ENCODE measurements around the gene CHRM5.

The CHRM5 gene

DNA sequence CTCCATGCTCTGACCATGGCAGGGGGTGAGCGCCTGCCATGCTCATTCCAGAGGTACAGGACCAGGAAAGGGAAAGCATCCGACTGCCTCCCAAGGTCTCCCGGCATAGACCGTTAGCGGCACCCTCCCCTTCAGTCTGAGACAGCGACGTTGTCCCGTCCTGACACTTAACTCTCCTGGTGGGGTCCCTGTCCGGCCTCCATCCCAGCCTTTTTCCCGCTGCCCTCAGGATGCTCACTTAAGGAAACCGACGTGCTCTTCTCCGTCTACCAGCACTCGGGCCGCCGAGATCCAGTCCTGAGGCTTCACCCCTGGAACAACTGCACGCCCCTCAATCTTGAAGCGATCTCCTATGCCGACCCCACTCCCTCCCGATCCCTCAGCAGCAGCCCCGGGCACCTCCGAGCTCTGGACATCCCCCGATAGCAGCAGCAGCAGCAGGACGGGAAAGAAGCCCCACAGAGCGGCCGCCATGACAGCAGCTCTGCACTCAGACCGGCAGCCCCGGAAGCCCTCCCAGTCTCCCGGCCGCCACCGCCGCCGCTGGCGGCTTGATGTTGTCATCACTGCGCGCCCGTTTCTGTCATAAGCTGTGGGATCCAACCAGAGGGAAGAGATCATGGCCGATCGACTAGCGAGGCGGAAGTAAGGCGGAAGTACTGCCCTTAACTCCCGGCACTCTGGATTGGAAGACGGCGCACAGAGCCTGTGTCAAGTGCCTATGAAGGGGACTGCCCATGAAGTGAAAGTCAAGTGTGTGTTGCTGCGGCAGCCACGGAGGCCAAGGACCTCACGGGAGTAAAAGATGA lies 133.3 kb downstream of the CHRM5 start, which contains the start of the genes EMC7 and PGBD4:
TSS of gene EMC7 (minus strand) at position 497 of the 809 bp plus-strand sequence. CDS start at position 474, 23 bp downstream.
TSS of gene PGBD4 (plus strand) at position 718 of the 809 bp plus-strand sequence. CDS start 449 bp downstream, outside the sequence.
- DNase-seq (ENCODE audit: low read depth in 3 of 3), result peak; percentile 96 to 99 (median 96)

DNA sequence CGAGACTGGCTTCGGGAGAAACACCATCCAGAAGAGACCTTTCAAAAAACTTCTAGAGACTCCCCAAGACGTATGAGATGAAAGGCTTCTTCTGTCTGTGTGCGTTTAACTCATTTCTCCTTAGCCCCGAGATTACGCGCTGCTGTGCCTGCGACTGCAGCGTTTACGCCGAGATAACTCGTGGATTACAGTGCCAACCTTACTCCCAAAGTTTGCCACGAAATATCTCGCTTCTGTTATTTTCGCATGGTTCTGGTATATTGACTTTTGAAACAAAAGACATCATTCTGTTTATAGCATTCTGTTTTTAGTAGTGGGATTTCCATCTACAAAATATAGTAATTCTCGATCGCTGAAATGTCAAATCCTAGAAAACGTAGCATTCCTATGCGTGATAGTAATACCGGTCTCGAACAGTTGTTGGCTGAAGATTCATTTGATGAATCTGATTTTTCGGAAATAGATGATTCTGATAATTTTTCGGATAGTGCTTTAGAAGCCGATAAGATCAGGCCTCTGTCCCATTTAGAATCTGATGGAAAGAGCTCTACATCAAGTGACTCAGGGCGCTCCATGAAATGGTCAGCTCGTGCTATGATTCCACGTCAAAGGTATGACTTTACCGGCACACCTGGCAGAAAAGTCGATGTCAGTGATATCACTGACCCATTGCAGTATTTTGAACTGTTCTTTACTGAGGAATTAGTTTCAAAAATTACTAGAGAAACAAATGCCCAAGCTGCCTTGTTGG lies 134.1 kb downstream of the CHRM5 start:
- no peak for DNase-seq (ENCODE audit: low read depth in 3 of 3)

DNA sequence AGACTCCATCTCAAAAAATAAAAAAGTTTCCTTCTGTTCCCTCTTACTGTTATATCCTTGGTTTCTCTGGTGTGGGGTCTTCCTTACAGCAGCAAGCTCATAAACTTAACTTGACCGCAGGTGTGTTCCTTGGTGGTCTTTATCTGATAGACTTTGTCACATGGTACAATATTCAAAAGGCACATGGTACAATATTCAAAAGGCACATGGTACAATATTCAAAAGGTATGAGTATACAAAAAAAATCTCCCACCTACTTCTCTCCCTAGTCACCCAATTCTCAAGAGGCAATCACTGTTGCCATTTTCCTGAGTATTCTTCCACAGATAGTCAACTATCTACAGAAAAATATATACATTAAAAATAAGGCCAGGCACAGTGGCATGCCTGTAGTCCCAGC lies 138.1 kb downstream of the CHRM5 start:
- DNase-seq (ENCODE audit: low read depth in 3 of 3), result no peak

DNA sequence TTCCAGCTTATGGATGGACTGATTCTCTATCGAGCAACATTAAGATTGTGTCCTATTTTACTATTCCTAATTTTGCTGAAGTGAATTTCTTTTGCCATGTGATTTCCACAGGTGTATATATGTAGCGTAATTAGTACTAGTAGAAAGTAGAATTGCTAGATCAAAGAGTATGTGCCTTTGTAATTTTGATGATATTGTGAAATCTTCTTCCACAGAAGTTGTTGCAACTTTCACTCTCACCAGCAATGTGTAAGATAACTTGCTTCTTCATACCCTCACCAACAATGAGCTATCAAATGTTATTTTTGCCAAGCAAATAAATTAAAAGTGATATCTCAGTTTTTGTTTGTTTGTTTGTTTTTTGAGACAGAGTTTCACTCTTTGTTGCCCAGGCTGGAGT lies 139.0 kb downstream of the CHRM5 start:
- no peak for DNase-seq (ENCODE audit: low read depth in 3 of 3)

DNA sequence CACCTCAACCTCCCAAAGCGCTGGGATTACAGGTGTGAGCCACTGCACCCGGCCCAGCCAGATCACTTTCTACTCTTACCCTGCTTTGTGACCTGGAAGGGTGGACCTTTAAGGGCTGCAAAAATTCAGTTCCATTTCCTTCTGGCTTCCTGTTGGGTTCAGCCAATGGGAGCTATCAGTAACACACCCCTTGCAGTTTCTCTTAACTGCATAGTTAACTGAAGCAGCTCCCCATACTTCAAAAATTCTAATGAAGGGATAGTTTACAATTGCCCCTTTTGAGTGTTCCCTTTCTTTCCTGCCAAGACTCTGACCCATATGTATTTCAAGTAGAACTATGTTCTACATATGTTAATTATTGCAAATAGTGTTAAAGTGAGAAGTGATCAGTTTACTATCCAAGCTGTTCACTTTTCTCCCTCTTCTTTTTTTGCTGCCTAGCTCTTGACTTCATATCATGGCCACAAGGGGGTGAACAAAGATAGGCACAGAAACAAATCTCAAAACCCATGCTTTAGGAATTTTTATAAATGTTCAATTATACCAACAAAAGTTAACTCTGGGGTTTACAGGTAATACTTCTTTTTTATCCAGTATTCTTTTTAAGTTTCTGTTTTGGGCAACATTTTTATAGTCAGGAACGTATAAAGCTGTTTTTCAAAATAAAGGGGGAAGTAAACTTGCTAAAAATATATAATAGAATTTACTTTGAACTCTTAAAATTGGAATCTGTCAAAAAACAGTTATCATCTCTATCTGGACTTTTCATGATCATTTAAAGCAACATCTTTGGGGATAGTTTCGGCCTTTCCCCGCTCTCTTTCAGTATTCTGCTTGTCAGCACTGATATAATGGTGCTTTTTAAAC lies 141.7 kb downstream of the CHRM5 start:
- no peak for DNase-seq (ENCODE audit: low read depth in 3 of 3)

DNA sequence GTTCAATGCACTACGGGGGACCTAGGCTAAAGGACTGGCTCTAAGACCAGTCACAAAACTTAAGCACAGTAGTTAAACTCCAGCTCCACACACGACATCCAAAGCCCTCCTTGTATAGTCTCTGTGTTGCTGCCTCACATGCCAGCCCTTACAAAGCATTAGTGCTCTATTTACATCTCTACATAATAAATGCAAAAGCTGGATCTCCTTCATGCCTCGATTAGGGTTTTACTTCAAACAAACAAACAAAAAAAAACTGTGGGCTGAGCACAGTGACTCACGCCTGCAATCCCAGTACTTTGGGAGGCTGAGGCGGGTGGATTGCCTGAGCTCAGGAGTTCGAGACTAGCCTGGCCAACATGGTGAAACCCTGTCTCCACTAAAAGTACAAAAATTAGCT lies 143.2 kb downstream of the CHRM5 start:
- DNase-seq (ENCODE audit: low read depth in 3 of 3), result no peak

DNA sequence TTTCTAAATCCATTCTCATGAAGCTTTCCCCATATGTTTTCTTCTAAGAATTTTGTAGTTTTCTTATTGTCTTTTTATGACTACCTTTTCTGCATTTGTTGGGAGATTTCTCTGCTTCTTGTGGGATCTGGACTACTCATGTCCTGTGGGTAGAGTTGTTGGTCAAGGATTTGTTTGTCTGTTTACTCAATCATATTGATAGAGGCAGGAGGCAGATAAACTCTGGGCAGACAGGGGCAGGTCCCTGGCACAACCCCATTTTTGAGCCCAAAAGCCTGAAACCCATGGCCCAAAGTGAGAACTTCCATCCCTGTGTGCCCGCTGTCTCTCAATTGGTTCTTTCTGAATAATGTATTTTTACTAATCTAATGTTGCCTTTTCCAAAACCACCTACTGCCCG lies 145.9 kb downstream of the CHRM5 start:
- no peak for DNase-seq (ENCODE audit: low read depth in 3 of 3)

DNA sequence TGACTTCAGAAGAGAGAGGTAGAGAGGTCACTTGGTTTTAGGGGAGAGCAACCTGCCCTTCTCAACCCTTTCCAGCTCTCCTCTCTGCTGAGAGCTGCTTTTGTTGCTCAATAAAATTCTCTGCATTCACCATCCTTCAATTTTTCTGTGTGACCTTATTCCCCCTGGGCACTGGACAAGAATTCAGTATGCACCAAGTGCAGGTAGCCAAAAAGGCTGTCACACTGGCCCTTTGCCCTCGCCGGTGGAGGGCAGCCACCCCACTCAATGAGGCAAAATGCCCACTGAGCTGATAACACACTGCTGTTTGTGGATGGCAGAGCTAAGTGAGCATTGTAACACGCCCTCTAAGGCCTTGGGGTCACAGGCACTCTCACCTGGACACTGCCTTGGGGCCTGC lies 146.4 kb downstream of the CHRM5 start:
- DNase-seq (ENCODE audit: low read depth in 3 of 3), result no peak

DNA sequence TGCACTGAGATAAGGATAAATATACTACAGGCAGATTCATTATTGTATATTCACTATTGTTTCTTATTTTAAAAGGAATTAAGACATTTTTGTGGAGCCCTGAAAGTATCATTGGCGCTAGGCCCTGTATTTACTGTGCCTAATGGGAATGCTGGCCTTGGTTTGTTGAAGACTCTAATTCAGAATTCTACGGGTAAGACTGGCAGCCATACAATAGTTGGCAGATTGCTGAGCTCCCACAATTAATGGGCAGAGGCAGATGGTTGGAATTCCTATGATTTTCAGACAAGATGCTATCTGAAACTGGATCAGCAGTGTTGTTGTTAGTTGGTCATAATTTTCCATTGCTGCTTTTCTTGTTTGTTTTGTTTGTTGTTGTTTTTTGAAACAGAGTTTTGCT lies 148.3 kb downstream of the CHRM5 start:
- DNase-seq (ENCODE audit: low read depth in 3 of 3), result no peak

All from stimulated activated CD4-positive, alpha-beta T cell treated with anti-CD3 and anti-CD28 coated beads, TNF-alpha, amount 100 ng/mL, for 4 hours (primary cell).